SK-N-SH (cell line): ENCODE data around the gene RASIP1. TPM values are rescaled to one million over a fixed set of nuclear protein-coding genes. Genes with fewer than 3 reads are reported as not detected.

ENCODE experiments used
- CTCF ChIA-PET: fragments of 300-600, 350-600 bp; formaldehyde crosslinking; extraction: SDS; loops from one replicate; lab custom pipeline; 2021; lab: Yijun Ruan, JAX
- POLR2A ChIA-PET: fragments of 350-600 bp; sonication (Branson Sonifier 250); formaldehyde crosslinking; extraction: SDS; loops from one replicate; lab custom pipeline; 2020; ENCODE audit warnings: antibody characterized with exemption, inconsistent platforms; lab: Yijun Ruan, JAX
- DNase-seq: peaks from one replicate; pipeline ENCODE4 v3.0.0; 2012
- H2AFZ ChIP-seq: fragments of 200-600 bp; sonication (generic); 2 replicates; pipeline ENCODE4 v1.8.1; 2016; ENCODE audit warnings: antibody characterized with exemption, mild to moderate bottlenecking, low read depth
- H3F3A ChIP-seq: fragments of 200-600 bp; sonication (generic); replicated peaks from 2 replicates; pipeline ENCODE3; 2016; ENCODE audit warnings: antibody characterized with exemption, mild to moderate bottlenecking; ENCODE audit not compliant: insufficient read depth
- H3K27ac ChIP-seq, 2 experiments: fragments of 200-500 bp in 1 of 2; fragments of 200-600 bp in 1 of 2; sonication (Bioruptor generic) in 1 of 2; sonication (generic), shearing (Covaris generic) in 1 of 2; 2 replicates each; pipeline versions ENCODE4 v1.5.1 to v1.6.1; 2014 to 2016; ENCODE audit warnings: low read depth in 2 of 2, inconsistent platforms in 1 of 2, low read length in 1 of 2, mild to moderate bottlenecking in 1 of 2, mixed read lengths in 1 of 2
- H3K27me3 ChIP-seq: fragments of 200-600 bp; sonication (generic), shearing (Covaris generic); 2 replicates; pipeline ENCODE4 v1.6.1; 2016; ENCODE audit warnings: mixed run types; ENCODE audit not compliant: insufficient read depth
- H3K36me3 ChIP-seq, 2 experiments: fragments of 200-500 bp in 1 of 2; fragments of 200-600 bp in 1 of 2; sonication (Bioruptor generic) in 1 of 2; sonication (generic) in 1 of 2; replicated peaks in 1 of 2; 2 replicates each; pipeline versions ENCODE3 to v1.5.1; 2014 to 2016; ENCODE audit warnings: low read length in 1 of 2, mild to moderate bottlenecking in 1 of 2; ENCODE audit not compliant: insufficient read depth in 2 of 2, control insufficient read depth in 1 of 2
- H3K4me1 ChIP-seq, 2 experiments: fragments of 200-500 bp in 1 of 2; fragments of 200-600 bp in 1 of 2; sonication (Bioruptor generic) in 1 of 2; sonication (generic), shearing (Covaris generic) in 1 of 2; 2 replicates each; pipeline versions ENCODE4 v1.5.1 to v1.6.1; 2014 to 2016; ENCODE audit warnings: low read depth in 1 of 2, low read length in 1 of 2, mixed run types in 1 of 2; ENCODE audit not compliant: insufficient read depth in 2 of 2, control insufficient read depth in 1 of 2
- H3K4me2 ChIP-seq: fragments of 200-600 bp; sonication (generic), shearing (Covaris generic); 2 replicates; pipeline ENCODE4 v1.6.1; 2017; ENCODE audit warnings: mixed run types
- H3K4me3 ChIP-seq, 2 experiments: fragments of 200-500 bp in 1 of 2; fragments of 200-600 bp in 1 of 2; sonication (Bioruptor generic) in 1 of 2; sonication (generic), shearing (Covaris generic) in 1 of 2; 2 replicates each; pipeline versions ENCODE4 v1.5.1 to v1.8.1; 2014 to 2016; ENCODE audit warnings: low read depth in 2 of 2, inconsistent platforms in 1 of 2, low read length in 1 of 2, mild to moderate bottlenecking in 1 of 2, mixed read lengths in 1 of 2, moderate library complexity in 1 of 2
- H3K79me2 ChIP-seq: fragments of 200-600 bp; sonication (generic); 2 replicates; pipeline ENCODE4 v1.8.1; 2017; ENCODE audit warnings: mild to moderate bottlenecking; ENCODE audit not compliant: insufficient read depth
- H3K9ac ChIP-seq: fragments of 200-600 bp; sonication (generic); 2 replicates; pipeline ENCODE4 v1.6.1; 2017; ENCODE audit warnings: mixed run types
- H3K9me2 ChIP-seq: fragments of 200-600 bp; sonication (generic); 2 replicates; pipeline ENCODE4 v1.6.1; 2017; ENCODE audit warnings: mixed run types
- H3K9me3 ChIP-seq: fragments of 200-600 bp; sonication (generic); 2 replicates; pipeline ENCODE4 v1.6.1; 2017; ENCODE audit warnings: mixed run types, mild to moderate bottlenecking, moderate library complexity
- H4K20me1 ChIP-seq: fragments of 200-600 bp; sonication (generic); 2 replicates; pipeline ENCODE4 v1.6.1; 2017; ENCODE audit warnings: mild to moderate bottlenecking, mixed run types; ENCODE audit not compliant: insufficient read depth
- CHD2 ChIP-seq: fragments of 150-350 bp; IDR thresholded peaks from 2 replicates; pipeline ENCODE4 v1.6.1; 2018; ENCODE audit warnings: low read length; ENCODE audit not compliant: partially characterized antibody
- ELF1 ChIP-seq: IDR thresholded peaks from 2 replicates; pipeline ENCODE4 v1.4.0; 2012
- EP300 ChIP-seq, 2 experiments: IDR thresholded peaks; 2 replicates each; pipeline versions ENCODE4 v1.4.0 to v1.6.1; 2012; ENCODE audit warnings: borderline replicate concordance in 1 of 2, low read depth in 1 of 2, low read length in 1 of 2
- FOXJ3 ChIP-seq: sonication (generic); formaldehyde crosslinking; IDR thresholded peaks from 2 replicates; pipeline ENCODE4 v1.5.1; 2020; ENCODE audit warnings: mild to moderate bottlenecking, missing genetic modification reagents
- FOXM1 ChIP-seq: IDR thresholded peaks from 2 replicates; pipeline ENCODE4 v1.4.0; 2012; ENCODE audit warnings: low read depth, mild to moderate bottlenecking
- GABPA ChIP-seq: IDR thresholded peaks from 2 replicates; pipeline ENCODE4 v1.4.0; 2012; ENCODE audit warnings: low read depth, mild to moderate bottlenecking
- IRF3 ChIP-seq: fragments of 150-350 bp; IDR thresholded peaks from 2 replicates; pipeline ENCODE4 v1.6.1; 2016; ENCODE audit warnings: mild to moderate bottlenecking, low read depth, low read length
- MAX ChIP-seq: IDR thresholded peaks from 2 replicates; pipeline ENCODE4 v1.4.0; 2012; ENCODE audit warnings: low read depth
- MEF2A ChIP-seq: IDR thresholded peaks from 2 replicates; pipeline ENCODE4 v1.4.0; 2012; ENCODE audit warnings: low read depth, borderline replicate concordance
- PBX3 ChIP-seq: IDR thresholded peaks from 2 replicates; pipeline ENCODE4; 2012
- POLR2AphosphoS5 ChIP-seq: IDR thresholded peaks from 2 replicates; pipeline ENCODE4 v1.6.1; 2012; ENCODE audit warnings: low read depth, low read length
- RXRA ChIP-seq: IDR thresholded peaks from 2 replicates; pipeline ENCODE4 v1.4.0; 2012; ENCODE audit warnings: low read depth, mild to moderate bottlenecking, borderline replicate concordance
- TCF12 ChIP-seq: IDR thresholded peaks from 2 replicates; pipeline ENCODE4 v1.4.0; 2012
- USF1 ChIP-seq: IDR thresholded peaks from 2 replicates; pipeline ENCODE4 v1.4.0; 2012; ENCODE audit warnings: low read depth, borderline replicate concordance
- USF2 ChIP-seq: fragments of 150-350 bp; IDR thresholded peaks from 2 replicates; pipeline ENCODE4 v1.6.1; 2017; ENCODE audit warnings: antibody characterized with exemption, low read length, low read depth, borderline replicate concordance
- YY1 ChIP-seq: IDR thresholded peaks from 2 replicates; pipeline ENCODE4 v1.4.0; 2012; ENCODE audit warnings: low read depth, mild to moderate bottlenecking
- ZBTB33 ChIP-seq: IDR thresholded peaks from 2 replicates; pipeline ENCODE4 v1.4.0; 2012; ENCODE audit warnings: low read depth, borderline replicate concordance
- WGBS: methylation state at CpG from one replicate; pipeline ENCODE4 v1.1.6; 2017; ENCODE audit warnings: low lambda C conversion rate; 5-methylcytosine and 5-hydroxymethylcytosine counted together
- polyA plus RNA-seq, 3 experiments: library from polyadenylated mRNA; depleted of rRNA; stranded (reverse); fragments of >200 nt; gene quantifications; 2 replicates each; pipeline ENCODE4 v1.2.3, GENCODE V29; 2012

Gene RASIP1
- polyA plus RNA-seq, 1 of the 3 experiments (the other 2 are of a cell fraction), result 0.41 TPM

GRCh38 chr19:48726556-48726955, 13.9 kb downstream of the RASIP1 start:
- no peaks in the 10 kb centered on the region for H3K27me3 ChIP-seq
- TF ChIP-seq CHD2 (no peak), GABPA (peak; percentile 64)
- TF ChIP-seq, all 33 proteins: peak for 1
- DNase-seq, result no peak
- Histone ChIP-seq H3K9me3 (no peaks in the 10 kb centered on the region), H3K36me3 (no peaks in the 10 kb centered on the region), H3K9ac (no peak overlapping the region), H2AFZ (no peak overlapping the region), H3K27ac (no peak overlapping the region), H3K4me1 (peaks cover 0 to 11% of the 10 kb centered on the region in 2 experiments; a peak in 3 of 4 replicates), H3K79me2 (no peaks in the 10 kb centered on the region), H3F3A (peaks cover 13% of the 10 kb centered on the region), H3K4me2 (no peak overlapping the region), H3K4me3 (no peak overlapping the region), H4K20me1 (no peaks in the 10 kb centered on the region), H3K9me2 (no peaks in the 10 kb centered on the region)
- 100% methylated on average over 1 of the region's 2 CpGs for WGBS
- ChIA-PET POLR2A (interaction anchor here (0.6 kb wide), 1 partner anchor 51 kb away, joined by 3 read pairs; no protein-coding TSS in a partner anchor), CTCF (interaction anchor here (1.6 kb wide), 1 partner anchor 51 kb away, joined by 4 read pairs; no protein-coding TSS in a partner anchor)

- peaks cover 7 to 11% of the 10 kb centered on the region in 2 experiments; a peak in 3 of 4 replicates for H3K4me1 ChIP-seq
- WGBS, result 65% methylated on average over 11 of the region's 11 CpGs
- CTCF ChIA-PET, result interaction anchor here (0.6 to 2.5 kb wide), 3 partner anchors 14 to 50 kb away, joined by 3 to 12 read pairs (median 4); no protein-coding TSS in a partner anchor
- peak; percentile 69 for TF ChIP-seq ELF1
- no peak for TF ChIP-seq FOXJ3 (CRISPR knock-in tag)
- peak; percentile 77 for TF ChIP-seq GABPA
- no peak for TF ChIP-seq MEF2A
- no peak; the same call in 1 of the 2 replicates for TF ChIP-seq POLR2AphosphoS5
- TF ChIP-seq USF1, result no peak
- TF ChIP-seq TCF12, result no peak
- TF ChIP-seq EP300 (IDR thresholded peaks at IDR 0.05; ENCODE audit: borderline replicate concordance in 1 of 2, low read depth in 1 of 2, low read length in 1 of 2), result no peak
- TF ChIP-seq USF2, result no peak
- TF ChIP-seq IRF3, result no peak
- no peak for TF ChIP-seq RXRA
- TF ChIP-seq FOXM1, result no peak
- no peak for TF ChIP-seq YY1
- no peak for TF ChIP-seq MAX
- TF ChIP-seq ZBTB33, result no peak
- TF ChIP-seq PBX3, result no peak
Observed at GRCh38 chr19:48724796-48725753, 15.3 kb downstream of the RASIP1 start.

More at GRCh38 chr19:48724796-48725753, 15.3 kb downstream of the RASIP1 start:
- peak; percentile 75 for DNase-seq
- H3K79me2 ChIP-seq, result no peaks in the 10 kb centered on the region
- H3K4me3 ChIP-seq, result no peak overlapping the region
- peak overlapping the region; percentile 83 for H2AFZ ChIP-seq
- H3K9ac ChIP-seq, result peak overlapping the region; percentile 49; the same call in 1 of the 2 replicates
- H3K9me2 ChIP-seq, result no peaks in the 10 kb centered on the region
- no peaks in the 10 kb centered on the region for H3K27me3 ChIP-seq
- H3K36me3 ChIP-seq, result no peaks in the 10 kb centered on the region
- POLR2A ChIA-PET, result interaction anchor here (0.6 to 1.4 kb wide), 3 partner anchors 14 to 147 kb away, joined by 3 to 5 read pairs (median 4); partner anchors contain the start of gene FAM83E
- H3K27ac ChIP-seq, result peak overlapping the region; percentile 54 to 91
- no peaks in the 10 kb centered on the region for H4K20me1 ChIP-seq
- peaks cover 13% of the 10 kb centered on the region for H3F3A ChIP-seq
- H3K9me3 ChIP-seq, result no peaks in the 10 kb centered on the region
- H3K4me2 ChIP-seq, result 0 out of 2 replicates have a peak overlapping the region, but pooled peaks have one; percentile 27
